Activated CD8-positive, alpha-beta memory T cell treated with anti-CD3 and anti-CD28 coated beads, Interleukin-2, amount 50 U/mL, for 4 hours (primary cell): ENCODE data around the gene CPA5.
"Not testable (repeated sequence)": the region's sequence is repeated elsewhere in the genome, so short reads cannot be mapped to it uniquely, and the experiment has no call there.

Experiments used
- DNase-seq: peaks from one replicate; pipeline ENCODE4 v3.0.0-alpha.2; 2020

The CPA5 gene, protein sequence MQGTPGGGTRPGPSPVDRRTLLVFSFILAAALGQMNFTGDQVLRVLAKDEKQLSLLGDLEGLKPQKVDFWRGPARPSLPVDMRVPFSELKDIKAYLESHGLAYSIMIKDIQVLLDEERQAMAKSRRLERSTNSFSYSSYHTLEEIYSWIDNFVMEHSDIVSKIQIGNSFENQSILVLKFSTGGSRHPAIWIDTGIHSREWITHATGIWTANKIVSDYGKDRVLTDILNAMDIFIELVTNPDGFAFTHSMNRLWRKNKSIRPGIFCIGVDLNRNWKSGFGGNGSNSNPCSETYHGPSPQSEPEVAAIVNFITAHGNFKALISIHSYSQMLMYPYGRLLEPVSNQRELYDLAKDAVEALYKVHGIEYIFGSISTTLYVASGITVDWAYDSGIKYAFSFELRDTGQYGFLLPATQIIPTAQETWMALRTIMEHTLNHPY

DNA sequence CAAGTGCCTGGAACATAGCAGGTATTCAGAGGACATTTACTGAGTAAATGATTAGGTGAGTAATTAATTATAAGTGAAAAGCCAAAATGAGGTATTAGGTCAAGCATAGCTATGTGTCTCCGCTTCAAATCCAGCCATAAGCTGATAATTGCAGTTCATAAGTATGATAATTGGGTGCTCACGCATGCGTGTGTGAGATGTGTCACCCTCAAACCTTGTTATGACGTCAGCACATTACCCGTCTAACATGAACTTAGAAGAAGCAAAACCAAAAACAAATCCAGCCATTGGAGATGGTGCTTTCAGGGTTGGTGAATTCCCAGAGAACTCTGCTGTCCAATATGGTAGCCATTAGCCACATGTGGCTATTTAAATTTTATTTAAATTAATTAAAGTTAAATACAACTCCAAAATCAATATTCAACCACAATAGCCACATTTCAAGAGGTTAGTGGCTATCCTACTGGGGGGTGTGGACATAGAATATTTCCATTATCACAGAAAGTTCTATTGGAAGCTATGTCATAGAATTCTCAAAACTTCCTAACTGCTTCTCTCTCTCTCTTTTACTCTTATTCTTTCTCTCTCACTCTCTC lies at the start of gene CPA5:
TSS of gene CPA5 (plus strand) at position 546 of the 596 bp plus-strand sequence. CDS start 1,670 bp downstream, outside the sequence.
- DNase-seq = no peak

DNA sequence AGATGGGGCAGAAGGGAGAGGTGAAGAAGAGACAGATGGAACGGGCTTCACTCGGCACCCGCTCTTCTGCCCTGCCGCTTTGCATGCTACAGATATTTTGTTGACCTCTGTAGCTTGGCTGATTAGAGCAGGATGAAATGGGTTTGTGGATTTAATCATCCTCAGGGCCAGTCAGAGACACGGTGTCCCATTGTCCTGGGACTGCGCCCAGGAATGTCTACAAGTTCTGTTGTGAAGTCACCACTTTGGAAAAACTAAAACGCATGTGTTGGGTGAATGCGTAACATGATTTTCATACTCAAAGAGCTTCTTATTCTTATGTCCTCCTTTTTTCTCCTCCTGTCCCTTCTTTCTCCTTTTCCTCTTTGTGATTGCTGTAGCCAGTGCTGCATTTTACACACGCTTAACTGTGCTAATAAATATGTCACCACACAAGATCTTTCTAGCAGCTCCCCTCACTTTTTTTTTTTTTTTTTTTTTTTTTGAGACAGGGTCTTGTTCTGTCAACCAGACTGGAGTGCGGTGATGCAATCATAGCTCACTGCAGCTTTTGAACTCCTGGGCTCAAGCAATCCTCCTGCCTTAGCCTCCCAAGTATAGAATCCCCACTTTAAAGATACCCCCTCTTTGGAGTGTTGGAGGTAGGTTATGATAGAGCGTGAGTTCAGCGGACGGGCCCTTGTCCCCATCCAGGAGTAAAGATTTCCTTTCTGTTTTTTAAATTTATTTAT lies 48.2 kb upstream of the CPA5 start:
- no peak for DNase-seq

DNA sequence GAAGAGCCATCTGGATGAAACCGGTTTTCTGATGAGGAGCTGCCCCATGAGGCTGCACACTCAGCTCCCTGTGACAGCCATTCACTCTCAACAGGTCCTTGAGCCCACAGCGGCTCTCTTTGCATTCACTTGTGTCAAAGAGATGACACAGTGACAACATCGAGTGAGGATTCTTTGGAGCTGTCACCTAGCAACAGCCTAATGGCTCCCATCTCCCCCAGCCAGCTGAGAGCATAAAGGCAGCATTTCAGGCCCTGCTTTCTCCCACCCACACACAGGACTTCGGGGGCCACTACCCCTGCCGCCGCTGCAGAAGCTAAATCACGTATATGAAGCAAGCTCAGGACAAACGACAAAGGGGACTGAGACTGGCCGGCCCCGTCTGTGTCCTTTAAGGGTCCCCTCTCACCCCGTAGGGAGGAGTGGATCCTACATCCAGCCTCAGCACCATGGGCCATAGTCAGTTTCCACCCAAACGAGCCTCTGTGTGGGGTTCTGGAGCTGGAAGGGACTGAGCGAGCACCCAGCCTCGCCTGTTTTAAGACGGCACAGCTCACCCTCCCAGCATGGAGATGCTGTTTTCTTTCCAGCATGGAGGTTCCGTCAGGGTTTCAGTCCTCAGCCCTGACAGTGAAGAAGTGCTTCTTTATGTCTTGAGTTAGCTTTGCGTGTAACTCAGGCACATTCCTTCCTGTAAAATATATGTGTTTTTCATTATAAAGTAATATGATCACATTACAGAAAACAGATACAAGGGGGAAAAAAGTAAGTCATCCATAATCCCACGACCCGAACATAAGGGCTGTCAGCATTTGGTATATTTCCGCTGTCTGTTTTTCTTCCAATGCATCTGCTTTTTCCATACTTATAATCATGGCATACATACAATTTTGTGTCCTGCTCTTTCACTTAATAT lies 46.7 kb upstream of the CPA5 start:
- DNase-seq = no peak

DNA sequence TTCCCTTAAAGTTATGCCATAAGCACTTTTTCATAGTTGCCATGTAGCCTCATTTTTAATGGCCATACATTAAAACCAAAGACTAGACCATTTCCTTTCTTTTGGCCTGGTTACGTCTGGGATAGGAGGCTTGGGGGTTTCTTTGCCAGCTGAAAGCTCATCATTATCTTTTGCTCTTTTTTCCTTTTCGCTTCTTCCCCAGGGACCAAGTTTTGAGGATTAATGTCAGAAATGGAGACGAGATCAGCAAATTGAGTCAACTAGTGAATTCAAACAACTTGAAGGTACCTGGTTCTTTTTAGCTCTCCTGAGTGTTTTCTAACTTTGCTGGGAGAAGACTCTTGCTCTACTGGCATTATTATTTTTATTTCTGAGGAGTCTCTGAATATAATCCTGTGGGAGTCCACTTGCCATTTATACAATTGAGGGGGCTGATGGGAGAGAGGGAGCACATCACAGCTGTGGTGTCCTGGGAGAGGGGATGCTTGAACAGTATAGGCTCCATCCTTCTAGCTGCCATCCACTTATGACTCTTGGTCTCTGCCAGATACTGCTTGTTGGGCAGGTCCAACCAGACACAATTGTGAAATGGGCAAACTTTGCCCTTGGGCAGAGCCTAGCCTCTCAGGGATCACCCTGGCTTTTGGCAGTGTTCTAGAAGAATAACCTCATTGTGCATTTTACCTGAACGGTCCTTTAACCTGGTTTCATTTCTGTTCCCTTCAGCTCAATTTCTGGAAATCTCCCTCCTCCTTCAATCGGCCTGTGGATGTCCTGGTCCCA lies 45.9 kb upstream of the CPA5 start:
- no peak for DNase-seq

DNA sequence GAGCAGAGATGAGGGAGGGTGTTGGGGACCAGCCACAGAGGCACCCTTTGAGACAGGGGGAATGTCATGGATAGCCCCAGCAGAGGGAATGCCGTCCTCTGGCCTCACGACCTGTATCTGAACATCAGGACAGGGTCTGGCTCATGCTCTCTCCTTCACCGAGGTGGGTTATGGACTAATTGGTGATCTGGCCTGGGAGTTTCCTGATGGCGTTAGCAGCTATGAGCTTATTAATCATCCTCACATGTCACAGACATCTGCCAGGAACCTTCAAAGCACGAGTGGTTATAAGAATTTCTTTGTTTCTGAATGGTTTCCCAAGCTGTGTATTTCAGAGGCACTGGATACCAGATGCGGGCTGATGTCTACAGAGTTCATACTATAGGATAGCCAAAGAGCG lies 44.8 kb upstream of the CPA5 start:
- no peak for DNase-seq

DNA sequence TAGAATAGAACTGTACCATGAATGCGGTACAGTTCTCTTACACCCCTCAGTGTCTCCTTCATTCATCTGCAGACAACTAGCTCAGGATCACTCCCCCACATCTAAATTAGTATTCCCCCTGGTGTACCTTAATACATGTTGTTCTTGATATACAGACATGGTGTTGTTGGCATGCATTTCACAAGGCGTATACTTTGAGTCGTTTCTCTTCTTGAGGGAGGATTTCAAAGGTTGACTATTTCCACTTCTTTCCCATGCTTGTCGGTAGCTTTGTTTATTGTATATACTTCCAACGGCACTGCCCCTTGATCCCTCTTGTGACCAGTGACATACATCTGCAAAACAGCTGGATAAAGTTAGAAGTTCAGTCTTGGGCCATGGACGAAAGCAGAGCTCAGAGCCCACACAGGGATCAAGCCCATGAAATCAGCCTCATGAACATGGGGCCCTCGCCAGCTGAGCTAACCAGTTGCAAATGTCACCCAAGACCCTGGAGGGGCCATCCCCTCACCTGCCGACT lies 43.1 kb upstream of the CPA5 start:
- DNase-seq = no peak

DNA sequence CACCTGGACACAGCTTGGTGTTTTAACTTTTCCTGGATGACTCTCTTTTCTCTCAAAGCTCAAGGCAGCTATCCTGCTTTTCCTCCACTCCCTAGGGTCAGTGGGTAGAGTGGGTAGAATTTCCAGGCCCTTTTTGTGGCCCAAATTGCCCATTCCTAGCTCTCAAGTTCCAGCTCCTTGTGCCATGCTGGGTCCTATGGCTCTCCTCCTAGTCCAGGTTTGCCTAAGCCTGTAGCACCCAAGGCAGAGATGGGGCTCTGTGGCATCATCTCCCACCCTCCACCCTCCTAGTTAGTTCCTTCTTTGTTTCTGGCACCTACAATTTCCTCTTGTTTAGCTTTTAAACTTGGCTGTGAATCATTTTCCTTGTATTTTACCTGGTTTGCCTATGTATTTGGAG lies 42.0 kb upstream of the CPA5 start:
- DNase-seq = no peak

DNA sequence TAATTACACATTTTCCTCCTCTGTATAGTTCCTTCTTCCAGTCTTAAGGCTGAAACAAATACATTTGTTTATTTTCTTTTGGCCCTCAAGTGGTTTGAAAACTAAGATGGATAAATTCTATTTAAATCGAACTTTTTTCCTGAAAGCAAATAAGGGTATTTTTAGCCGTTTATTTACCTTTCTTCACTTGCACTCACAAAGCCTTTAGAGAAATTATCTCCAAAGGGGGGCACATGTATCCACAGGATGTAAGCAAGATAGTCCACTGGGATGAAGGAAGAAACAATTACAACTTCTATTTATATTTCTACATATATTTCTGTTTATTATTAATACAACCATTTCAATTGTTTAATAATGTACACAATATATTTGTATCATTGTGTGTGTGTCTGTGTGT lies 41.5 kb upstream of the CPA5 start:
- no peak for DNase-seq

DNA sequence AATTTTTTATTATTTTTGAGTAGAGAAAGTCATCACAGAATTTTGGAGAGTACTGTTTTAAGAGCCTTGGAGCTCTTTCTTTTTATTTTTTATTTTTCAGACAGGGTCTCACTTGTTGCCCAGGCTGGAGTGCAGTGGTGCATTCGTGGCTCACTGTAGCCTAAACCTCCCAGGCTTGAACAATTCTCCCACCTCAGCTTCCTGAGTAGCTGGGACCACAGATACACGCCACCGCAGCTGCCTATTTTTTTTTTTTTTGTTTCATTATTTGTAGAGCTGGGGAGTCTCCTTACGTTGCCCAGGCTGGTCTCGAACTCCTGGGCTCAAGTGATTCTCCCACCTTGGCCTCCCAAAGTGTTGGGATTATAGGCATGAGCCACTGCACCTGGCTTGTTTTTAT lies 41.1 kb upstream of the CPA5 start:
- DNase-seq = no peak

DNA sequence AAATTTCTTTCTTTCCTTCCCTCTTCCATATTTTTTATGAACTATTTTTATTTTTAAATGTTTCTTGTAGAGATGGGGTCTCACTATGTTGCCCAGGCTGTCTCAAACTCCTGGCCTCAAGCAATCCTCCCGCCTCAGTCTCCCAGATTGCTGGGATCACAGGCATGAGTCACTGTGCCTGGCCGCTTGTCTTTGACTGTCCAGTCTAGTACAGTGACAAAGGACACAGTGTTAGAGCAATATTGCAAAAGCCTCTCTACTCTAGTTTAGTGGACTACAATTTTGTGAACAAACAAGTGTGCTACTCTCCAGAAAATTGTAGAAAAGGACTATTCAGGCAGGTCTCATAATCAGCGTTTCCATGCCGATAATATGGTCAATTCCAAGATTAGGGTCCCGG lies 40.6 kb upstream of the CPA5 start:
- no peak for DNase-seq

DNA sequence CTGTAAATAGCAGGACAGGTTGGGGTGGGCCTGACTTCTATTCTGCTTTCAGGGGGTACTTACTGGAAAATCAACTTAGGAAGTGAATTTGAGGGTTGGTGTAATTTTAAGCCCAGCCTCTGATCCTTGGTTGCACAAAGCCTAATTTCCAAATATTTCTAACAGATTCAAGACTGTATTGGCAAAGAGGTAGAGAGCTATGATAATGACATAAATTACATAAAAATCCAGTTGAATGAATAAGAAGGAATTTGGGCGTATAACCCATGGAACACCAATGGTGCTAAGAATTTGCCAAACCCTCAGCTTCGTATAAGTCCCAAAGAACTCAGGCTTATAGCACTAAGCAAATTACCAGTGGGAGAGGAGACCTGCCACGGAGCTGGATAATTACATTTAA lies 39.7 kb upstream of the CPA5 start:
- DNase-seq = no peak

DNA sequence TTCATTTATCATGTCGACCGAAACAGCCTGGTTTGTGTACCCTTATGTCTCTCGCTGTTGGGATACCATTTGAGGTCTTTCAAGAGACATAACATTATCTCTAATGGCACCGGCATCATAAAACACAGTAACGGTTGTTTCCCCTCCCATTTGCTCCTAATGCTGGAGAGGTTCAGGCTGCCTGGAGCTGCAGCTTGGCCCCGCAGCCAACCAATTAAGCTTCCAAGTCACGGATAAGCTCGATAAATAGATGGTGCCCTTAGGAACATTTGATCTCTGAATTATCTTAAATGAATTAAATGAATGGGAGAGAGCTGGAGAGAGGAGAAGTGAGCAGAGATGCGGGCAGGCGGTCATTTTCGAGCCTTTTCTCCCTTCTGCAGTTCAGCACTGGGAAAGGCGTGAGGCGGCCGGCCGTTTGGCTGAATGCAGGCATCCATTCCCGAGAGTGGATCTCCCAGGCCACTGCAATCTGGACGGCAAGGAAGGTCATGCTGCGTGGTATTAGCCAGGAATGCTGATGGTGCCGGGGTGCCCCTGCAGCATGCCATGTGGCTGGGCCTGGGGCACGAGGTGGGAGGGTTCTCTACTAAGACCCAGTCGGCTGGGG lies 39.1 kb upstream of the CPA5 start:
- no peak for DNase-seq

DNA sequence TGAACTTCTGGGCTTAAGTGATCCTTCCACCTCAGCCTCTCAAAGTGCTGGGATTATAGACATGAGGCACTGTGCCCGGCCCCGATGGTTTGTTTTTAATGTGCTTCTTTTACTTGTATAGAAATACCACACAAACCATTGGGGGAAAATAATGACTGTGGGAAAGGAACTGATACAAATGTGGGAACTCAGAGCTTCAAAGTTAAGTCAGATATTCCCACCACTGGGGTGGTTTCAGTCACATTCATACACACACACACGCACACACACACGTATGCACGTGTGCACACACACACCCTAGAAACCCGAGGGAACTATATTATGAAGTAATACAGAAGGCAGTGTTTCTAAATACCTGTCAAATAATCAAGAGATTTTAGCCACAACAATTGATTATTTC lies 34.6 kb upstream of the CPA5 start:
- no peak for DNase-seq

DNA sequence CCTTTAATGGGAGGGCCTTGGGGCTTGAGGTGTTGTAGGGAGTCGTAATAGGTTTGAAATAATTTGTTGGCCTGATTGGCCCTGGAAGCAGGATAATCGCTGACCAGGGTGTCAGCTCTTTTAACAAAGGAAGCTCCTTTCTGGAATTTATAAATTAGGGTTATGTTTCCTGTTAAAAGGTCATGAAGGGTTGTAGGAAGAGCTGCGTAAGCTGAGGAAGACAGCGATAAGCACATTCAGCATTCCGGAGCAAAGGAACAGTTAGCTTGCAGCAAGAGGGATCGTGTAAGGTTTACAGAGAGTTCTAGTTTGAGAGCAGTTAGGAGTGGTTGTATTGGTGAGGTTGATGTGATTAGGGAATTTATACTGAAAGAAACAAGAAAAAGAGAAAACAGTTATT lies 30.3 kb upstream of the CPA5 start:
- no peak for DNase-seq

DNA sequence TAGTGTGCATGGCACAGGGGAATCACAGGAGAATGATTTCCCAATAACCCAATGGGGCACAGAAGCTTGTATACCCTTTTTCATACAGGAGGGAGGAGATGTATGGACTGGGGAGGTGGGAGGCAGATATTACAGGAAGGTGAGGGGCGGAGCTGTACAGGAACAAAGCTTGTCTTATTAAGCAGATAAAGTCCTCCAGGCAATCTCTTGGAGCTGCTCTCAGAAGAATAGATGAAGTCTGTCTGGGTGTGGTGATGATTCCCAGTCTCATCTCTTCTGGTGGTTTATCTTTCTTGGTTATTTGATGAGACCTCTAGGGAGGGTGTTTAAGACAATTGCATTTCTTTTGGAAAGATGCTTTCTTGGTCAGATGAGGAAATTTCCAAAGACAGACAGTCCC lies 25.1 kb upstream of the CPA5 start:
- DNase-seq = no peak

DNA sequence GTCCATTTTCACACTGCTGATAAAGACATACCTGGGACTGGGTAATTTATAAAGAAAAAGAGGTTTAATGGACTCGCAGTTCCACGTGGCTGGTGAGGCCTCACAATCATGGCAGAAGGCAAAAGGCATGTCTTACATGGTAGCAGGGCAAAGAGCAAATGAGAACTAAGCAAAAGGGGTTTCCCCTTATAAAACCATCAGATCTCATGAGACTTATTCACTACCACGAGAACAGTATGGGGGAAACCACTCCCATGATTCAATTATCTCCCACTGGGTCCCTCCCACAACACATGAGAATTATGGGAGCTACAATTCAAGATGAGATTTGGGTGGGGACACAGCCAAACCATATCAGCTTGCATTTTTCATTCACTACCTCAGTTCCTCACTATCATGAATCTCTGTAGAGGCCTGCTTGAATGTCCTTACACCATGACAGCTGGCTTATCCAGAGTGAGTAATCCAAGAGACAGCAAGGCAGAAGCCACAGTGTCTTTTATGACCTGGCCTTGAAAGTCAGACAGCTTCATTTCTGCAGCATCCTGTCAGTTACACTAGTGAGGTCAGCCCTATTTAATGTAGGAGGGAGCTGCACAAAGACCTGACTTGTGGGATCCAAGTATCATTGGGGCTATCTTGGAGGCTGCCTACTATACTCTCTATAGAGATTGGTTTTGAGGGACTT lies 22.9 kb upstream of the CPA5 start:
- DNase-seq = not testable (repeated sequence)

DNA sequence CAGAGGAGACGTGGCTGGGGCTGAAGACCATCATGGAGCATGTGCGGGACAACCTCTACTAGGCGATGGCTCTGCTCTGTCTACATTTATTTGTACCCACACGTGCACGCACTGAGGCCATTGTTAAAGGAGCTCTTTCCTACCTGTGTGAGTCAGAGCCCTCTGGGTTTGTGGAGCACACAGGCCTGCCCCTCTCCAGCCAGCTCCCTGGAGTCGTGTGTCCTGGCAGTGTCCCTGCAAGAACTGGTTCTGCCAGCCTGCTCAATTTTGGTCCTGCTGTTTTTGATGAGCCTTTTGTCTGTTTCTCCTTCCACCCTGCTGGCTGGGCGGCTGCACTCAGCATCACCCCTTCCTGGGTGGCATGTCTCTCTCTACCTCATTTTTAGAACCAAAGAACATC lies 22.0 kb upstream of the CPA5 start:
- no peak for DNase-seq

DNA sequence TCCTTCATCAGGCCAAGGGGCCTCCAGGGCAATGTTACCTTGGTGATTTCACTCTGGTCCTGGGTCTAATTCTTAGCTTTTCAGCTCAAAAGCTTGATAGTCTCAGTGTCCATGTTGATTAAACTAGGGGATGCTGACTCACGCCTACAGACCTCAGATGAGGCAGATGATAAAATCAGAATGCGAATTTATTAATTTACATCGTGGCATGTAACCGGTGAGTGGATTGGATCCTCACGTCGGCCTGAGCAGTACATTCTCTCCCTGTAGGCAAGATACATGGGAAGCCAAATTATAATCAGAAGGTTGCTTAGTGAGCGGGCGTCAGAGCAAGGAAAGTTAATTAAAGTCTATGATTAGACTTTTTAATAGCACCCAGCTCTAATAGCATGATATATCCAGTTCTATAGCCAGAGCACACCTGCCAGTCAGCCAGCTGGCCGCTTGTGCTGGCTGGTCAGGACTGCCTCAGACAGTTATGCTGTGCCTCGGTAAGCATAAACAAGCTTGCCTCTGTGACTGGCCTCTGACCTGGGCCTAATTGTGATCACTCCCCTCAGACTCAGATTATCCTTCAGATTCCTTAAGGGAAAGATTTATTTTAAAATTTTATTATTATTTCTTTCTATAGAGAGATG lies 20.2 kb upstream of the CPA5 start:
- DNase-seq = no peak

DNA sequence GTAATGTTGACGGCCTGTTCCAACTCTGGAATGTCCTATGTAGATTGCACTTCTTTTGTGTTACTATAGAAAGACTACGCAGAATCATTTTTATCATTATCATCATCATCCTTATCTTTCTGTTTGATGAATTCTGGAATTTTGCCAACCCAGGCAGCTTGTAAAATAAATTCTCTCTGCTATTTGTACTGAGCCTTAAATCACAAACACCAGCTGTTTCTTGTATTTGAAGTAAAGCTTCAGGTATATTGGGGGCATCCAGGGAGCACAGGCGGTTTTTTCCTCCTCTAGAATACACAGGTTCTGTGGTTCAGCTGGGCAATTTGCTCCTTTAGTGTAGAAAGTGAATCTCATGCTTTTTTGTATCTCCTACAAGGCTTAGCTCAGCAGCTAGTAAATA lies 14.9 kb upstream of the CPA5 start:
- DNase-seq = no peak
